ENCODE measurements around the gene GPR107. TPM values are rescaled to one million over a fixed set of nuclear protein-coding genes. Genes with fewer than 3 reads are reported as not detected.

The GPR107 gene
- total RNA-seq, 4 donors from 2014 or later: 13.5 to 20.7 (median 17.5) TPM

DNA sequence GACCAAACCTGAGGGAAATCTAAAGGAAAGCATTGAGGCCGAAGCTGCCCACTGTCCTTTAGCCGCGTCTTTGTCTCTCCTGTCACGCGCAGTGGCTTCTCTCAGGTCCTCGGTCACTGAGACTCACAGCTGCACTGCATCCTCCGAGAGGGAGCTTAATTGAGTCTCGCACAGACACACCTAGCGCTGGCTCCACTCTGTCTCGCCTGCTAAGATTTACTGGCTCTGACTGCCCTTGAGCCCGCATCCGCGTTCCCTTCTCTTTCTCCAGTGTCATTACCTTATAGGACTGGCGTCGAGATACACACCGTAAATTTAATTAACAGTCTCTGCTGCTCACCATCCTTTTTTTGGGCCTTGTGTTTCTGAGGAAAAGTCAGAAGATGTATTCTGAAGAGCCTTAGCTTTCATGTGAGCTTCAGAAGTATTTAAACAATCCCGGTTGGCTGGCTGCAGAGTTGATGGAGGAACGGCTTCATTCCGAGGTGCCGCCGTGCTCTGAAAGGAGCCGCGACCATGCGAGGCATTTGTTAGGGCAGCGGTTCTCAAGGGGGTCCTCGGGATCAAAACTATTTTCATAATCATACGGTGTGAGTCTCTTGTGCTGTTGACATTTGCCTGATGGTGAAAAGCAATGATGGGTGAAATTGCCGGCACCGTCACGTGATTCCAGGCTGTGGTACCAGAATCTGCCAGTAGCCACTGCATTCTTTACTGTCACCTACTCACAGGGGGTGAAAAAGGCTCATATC, 58.3 kb downstream of the GPR107 start:
- in situ Hi-C loops (cut with MboI; ENCODE audit: low sequenced_read_pairs in 4 of 4): no loop called here
- TF ChIP-seq, protein P1, sequence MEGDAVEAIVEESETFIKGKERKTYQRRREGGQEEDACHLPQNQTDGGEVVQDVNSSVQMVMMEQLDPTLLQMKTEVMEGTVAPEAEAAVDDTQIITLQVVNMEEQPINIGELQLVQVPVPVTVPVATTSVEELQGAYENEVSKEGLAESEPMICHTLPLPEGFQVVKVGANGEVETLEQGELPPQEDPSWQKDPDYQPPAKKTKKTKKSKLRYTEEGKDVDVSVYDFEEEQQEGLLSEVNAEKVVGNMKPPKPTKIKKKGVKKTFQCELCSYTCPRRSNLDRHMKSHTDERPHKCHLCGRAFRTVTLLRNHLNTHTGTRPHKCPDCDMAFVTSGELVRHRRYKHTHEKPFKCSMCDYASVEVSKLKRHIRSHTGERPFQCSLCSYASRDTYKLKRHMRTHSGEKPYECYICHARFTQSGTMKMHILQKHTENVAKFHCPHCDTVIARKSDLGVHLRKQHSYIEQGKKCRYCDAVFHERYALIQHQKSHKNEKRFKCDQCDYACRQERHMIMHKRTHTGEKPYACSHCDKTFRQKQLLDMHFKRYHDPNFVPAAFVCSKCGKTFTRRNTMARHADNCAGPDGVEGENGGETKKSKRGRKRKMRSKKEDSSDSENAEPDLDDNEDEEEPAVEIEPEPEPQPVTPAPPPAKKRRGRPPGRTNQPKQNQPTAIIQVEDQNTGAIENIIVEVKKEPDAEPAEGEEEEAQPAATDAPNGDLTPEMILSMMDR (IDR thresholded peaks at IDR 0.05 in 4 of 5, conservative IDR thresholded peaks at IDR 0.05 in 1 of 5): no peak
- TF ChIP-seq POLR2A (IDR thresholded peaks at IDR 0.05): no peak
- no peaks in the 10 kb centered on the region for H3K27me3 ChIP-seq
- DNase-seq (no peak), ATAC-seq (no peak)
- no peaks in the 10 kb centered on the region for H3K4me1 ChIP-seq
- H3K4me3 ChIP-seq: no peak overlapping the region
- H3K9me3 ChIP-seq: no peaks in the 10 kb centered on the region
- intact Hi-C loops (cut with DNase I; ENCODE audit: low total_unique reads): no loop called here
- no peak overlapping the region for H3K27ac ChIP-seq
- H3K36me3 ChIP-seq: peaks cover 0 to 49% of the 10 kb centered on the region in 2 donors

DNA sequence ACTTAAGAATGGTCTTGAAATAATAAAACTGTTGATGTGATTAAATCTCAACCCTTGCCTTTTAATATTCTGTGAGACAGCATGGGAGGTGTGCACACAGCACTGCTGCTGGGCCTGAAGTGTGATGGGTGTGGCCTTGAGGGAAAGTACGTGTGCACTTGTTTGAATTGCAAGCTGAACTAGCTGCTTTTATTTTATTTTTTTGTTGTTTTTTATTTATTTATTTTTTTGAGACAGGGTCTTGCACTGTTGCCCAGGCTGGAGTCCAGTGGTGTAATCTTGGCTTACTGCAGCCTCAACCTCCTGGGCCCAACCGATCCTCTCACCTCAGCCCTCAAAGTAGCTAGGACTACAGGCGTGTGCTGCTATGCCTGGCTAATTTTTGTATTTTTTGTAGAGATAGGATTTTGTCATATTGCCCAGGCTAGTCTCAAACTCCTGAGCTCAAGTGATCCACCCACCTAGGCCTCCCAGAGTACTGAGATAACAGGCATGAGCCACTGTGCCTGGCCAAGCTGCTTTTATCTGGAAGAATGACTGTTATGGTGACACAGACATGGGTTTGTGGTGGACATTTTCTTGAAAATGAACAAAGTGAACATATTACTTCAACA, 58.9 kb downstream of the GPR107 start:
- H3K4me1 ChIP-seq: peaks cover 0 to 2% of the 10 kb centered on the region in 2 donors
- TF ChIP-seq, protein P1 (IDR thresholded peaks at IDR 0.05 in 4 of 5, conservative IDR thresholded peaks at IDR 0.05 in 1 of 5): no peak
- TF ChIP-seq POLR2A (IDR thresholded peaks at IDR 0.05): no peak
- intact Hi-C loops (cut with DNase I; ENCODE audit: low total_unique reads): no loop called here
- in situ Hi-C loops (cut with MboI; ENCODE audit: low sequenced_read_pairs in 4 of 4): no loop called here
- H3K9me3 ChIP-seq: no peaks in the 10 kb centered on the region
- no peak overlapping the region for H3K27ac ChIP-seq
- no peaks in the 10 kb centered on the region for H3K27me3 ChIP-seq
- no peak overlapping the region for H3K4me3 ChIP-seq
- ATAC-seq: no peak
- peaks cover 0 to 45% of the 10 kb centered on the region in 2 donors for H3K36me3 ChIP-seq
- DNase-seq: no peak

DNA sequence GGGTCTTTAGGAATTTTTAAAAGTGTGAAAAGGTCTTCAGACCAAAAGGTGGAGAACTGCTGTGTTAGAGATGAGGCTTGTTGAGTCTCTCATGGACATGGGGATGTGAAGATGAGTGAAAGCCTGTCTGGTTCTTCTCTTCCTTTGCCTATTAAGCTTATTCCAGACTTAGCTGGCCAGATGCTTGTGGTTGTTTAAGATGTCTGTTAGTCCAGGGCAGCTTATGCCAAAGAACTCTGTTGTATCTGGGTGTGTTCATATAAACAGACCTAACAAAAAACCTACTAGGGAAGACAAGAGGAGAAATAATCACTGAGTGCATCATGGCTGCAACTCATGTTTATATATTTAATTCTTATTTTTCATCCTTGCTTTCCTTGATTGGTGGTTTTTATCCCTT, 61.0 kb downstream of the GPR107 start:
- DNase-seq: no peak
- H3K9me3 ChIP-seq: no peaks in the 10 kb centered on the region
- no peak overlapping the region for H3K27ac ChIP-seq
- intact Hi-C loops (cut with DNase I; ENCODE audit: low total_unique reads): no loop called here
- in situ Hi-C loops (cut with MboI; ENCODE audit: low sequenced_read_pairs in 4 of 4): no loop called here
- no peak overlapping the region for H3K4me3 ChIP-seq
- TF ChIP-seq, protein P1 (IDR thresholded peaks at IDR 0.05 in 4 of 5, conservative IDR thresholded peaks at IDR 0.05 in 1 of 5): no peak
- TF ChIP-seq POLR2A (IDR thresholded peaks at IDR 0.05): no peak
- peaks cover 8 to 21% of the 10 kb centered on the region in 2 donors for H3K4me1 ChIP-seq
- no peak for ATAC-seq
- peaks cover 0 to 33% of the 10 kb centered on the region in 2 donors for H3K36me3 ChIP-seq
- no peaks in the 10 kb centered on the region for H3K27me3 ChIP-seq

DNA sequence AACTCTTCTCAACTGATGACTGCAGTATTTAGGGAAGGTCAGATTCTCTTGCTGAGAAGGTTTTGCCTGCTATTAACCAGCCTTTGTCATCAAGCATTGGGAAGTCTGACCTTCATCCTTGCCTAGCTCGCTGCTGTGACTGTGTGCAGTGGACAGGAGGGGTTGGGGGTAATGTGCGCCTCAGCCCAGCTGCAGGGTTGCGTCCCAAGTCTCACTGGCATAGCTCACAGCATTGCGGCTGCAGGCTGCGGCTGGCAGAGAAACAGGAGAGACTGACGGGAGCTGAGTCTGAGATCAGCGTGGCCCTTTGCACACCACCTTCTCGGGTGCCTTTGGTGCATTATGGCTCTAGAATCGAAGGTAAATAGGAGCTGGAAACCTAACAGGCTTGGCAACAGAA, 62.6 kb downstream of the GPR107 start:
- in situ Hi-C loops (cut with MboI; ENCODE audit: low sequenced_read_pairs in 4 of 4) (no loop called here), intact Hi-C loops (cut with DNase I; ENCODE audit: low total_unique reads) (no loop called here)
- TF ChIP-seq, protein P1 (IDR thresholded peaks at IDR 0.05 in 4 of 5, conservative IDR thresholded peaks at IDR 0.05 in 1 of 5): no peak
- no peak for TF ChIP-seq POLR2A (IDR thresholded peaks at IDR 0.05)
- Histone ChIP-seq H3K36me3 (peaks cover 0 to 24% of the 10 kb centered on the region in 2 donors), H3K27me3 (no peaks in the 10 kb centered on the region), H3K4me1 (peaks cover 8 to 21% of the 10 kb centered on the region in 2 donors), H3K27ac (no peak overlapping the region), H3K4me3 (no peak overlapping the region), H3K9me3 (no peaks in the 10 kb centered on the region)
- no peak for ATAC-seq
- DNase-seq: no peak
